GM18861 (cell line): ENCODE results near the gene KCNQ5.
"Not testable (repeated sequence)": the region's sequence is repeated elsewhere in the genome, so short reads cannot be mapped to it uniquely, and the experiment has no call there.

Experiments
- ATAC-seq: cut with Tn5 transposase; IDR thresholded peaks from one replicate; pipeline ENCODE4 v1.9.1; 2021; ENCODE audit not compliant: unreplicated experiment

KCNQ5 gene

DNA sequence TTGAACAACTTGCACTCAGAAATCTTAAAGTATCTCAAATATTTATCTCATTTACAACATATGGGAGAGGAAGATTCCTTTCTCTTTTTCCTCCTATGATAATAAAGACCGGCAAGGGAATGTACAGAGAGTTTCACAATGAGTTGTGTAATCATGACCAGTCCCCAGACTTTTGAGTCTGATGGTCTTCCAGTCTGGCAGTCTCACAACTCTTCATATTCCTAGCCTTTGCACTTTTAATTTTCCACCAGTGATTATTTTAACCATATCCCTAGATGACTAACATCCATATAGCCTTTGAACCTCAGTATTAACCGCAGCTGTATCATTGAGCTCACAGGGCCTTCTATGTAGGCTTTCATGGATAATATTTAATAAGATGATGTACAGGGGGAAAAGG is 324.9 kb downstream of the KCNQ5 start:
- no peak for ATAC-seq

DNA sequence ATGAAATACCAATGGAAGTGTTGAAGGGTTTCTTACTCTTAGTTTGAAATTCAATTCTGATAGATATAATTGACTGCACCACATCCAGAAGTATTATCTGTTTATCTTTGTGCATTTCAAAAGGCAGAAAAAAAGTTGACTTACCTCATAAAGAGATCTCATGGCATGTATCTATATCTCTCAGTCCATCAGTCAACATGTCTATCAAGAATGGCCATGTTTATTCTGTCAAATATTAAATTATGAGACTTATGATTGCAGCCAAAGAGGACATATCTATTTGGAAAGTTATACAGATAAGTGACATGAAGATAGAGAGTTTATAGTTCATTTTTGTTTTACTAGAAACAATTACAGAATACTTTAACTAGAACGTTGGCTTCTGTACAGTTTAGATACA is 325.7 kb downstream of the KCNQ5 start:
- no peak for ATAC-seq

DNA sequence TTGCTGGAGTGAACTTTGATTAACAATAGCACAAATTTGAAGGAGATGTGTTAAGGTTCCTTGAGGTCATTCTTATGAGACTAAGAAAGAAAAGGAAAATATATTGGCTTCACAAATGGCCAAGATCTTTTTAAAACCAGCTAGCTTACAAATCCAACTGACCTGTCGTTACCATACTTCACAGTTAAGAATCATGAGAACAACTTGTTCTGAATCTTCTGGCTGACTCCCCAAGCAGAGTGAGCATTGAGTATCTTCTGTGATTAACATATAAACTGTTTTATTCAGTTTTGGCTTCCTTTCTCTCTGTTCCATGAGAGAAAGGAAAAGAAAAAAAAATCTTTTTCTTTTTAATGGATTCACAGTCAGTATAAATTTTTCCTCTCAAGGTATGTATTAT is 326.3 kb downstream of the KCNQ5 start:
- no peak for ATAC-seq

DNA sequence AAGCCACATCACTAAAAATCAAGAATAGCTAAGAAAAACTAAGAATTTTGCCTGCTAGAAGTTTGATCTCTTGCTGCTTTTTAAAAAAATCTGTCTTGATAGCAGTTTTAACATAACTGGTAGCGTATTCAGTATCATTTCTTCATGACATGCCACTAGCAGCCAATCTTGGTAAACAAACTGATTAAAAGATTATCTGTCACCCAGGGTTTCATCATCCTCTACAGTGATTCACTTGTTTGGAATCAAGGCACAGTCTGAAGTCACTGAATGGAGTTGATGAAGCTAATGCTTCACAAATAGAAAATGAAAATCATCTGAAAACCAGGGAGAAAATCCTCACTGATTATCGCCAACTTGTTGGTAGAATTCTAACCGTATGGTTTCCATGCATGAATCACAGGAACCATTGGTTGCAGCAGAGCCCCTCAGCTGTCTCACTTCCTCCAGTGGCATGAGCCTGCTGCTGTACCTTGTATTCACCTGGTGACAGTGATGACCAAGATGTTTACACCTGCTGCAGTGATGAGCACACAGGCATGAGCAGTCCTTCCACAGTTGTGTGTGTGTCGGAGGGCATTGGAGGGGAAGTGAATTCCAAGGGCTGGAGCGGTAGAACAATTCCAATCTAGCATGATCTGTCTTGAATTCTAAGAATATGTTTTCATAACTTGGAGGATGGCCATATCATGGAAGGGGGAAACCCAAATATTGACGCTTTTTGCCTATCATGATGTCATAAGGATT is 328.4 kb downstream of the KCNQ5 start:
- ATAC-seq = no peak

DNA sequence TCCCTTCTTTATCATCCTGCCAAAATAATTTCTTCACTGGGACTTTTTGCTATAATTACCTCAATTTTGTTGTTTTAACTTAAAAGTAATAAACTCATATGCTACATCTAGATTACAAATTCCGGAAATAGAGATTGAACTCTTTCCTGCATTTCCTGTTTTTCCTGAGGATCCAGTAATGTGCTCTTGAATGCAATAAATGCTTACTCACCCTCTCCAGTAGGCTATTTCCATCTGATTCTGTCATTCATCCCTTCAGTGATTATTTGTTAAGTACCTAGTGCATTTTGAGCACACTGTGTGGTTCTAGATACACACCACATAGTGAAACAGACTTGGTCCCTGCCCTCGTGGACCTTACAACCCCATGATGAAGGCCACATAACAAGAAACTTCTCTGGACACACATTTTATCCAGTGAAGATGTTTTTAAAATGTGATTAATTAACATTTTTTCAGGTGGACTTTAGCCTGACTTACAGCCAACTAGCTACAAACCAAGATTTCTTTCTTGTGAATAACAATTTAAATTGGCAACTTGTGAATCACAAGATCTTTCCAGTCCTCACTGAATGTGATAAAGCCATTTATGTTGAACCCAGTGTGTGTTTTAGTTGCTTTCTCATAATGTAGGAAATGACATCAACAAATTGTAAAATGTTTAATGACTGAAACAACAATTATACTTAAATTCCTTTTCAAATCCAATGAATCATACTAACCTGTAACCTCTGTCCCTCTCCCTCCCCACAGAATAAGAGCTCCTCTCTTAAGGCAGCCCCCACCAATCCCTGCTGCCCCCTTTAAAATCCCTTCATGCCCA is 331.2 kb downstream of the KCNQ5 start:
- no peak for ATAC-seq

DNA sequence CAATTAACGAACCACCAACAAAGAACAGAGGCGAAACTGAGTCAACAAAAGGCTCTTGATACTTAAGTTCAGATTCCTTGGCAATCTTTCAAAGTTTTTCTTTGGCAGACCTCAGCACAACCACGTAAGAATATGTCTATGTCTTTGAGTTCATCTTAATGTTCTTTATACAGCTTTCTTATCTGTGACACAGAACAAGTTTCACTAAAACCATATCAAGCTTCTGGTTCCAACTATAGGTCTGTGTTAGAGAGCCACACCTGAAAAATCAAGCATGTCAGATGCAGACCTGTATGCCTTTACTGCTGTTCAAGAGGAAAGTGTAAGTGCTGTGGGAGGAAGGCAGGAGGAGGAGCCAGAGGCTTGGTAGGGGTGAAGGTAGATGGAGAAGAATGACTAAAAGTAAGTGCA is 332.1 kb downstream of the KCNQ5 start:
- no peak for ATAC-seq

DNA sequence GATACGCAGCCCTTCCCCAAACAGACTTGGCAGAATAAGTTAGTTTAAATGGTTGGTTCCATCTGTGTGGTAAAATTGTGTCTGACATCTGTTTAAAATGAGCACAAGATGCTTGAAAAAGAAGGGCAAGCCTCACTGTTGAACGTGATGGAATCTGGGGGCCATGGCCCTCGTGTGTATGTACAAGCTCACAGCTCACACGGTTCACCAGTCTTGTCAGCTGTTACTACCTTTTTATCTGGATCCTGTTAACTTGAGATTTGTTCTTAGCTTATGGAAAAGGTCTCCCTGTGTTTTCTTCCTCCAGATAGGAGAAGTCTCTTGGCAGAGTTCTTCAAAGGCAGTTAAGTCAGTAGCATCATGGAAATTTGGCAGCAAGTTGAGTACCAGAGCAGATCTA is 332.9 kb downstream of the KCNQ5 start:
- ATAC-seq = no peak

DNA sequence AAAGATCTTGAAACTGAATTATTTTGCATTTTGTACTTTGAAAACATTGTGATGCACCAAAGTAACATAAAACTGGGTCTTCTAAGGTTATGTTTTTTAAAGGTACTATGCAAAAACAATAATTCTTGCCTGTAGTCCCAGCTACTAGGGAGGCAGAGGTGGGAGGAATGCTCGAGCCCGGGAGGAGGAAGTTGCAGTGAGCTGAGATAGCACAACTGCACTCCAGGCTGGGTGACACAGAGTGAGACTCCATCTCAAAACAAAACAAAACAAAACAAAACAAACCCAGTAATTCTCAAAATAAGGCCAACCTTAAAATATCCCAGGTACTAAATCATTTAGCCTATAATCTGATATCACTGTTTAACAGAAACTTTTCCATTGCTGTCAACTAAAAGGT is 333.8 kb downstream of the KCNQ5 start:
- no peak for ATAC-seq

DNA sequence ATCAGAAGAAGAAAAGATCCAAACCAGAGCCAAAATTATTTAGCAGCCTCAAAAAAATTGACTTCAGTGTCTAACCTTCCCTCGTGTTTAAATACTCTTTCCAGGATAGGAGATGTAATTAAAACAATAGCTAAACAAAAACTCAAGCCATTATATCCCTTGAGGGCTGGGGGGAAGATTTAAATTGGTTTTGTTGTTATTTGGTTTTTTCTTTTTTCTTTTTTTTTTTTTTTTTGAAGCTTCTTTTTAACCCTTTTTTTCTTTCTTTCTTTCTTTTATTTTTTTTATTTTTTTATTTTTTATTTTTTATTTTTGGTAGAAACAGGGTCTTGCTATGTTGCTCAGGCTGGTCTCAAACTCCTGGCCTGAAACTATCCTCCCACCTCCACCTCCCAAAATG is 334.4 kb downstream of the KCNQ5 start:
- ATAC-seq = no peak

DNA sequence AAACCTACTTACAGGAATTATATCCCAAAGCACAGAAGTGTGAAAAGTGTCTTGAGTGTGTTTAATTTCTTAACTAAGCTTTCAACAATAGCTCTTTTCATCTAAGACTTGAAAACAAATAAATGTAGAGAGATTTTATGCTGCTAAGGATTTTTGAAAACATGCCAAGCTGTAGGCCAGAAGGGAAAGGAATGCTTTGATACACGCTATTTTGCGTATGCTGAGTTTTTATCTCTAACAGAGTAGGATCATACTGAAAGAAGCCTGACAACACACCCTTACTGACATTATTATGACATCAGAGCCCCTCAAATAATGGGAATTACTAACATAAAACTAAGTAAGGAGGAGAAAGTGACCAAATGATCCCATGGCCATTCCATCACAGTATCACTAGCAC is 338.0 kb downstream of the KCNQ5 start:
- no peak for ATAC-seq

DNA sequence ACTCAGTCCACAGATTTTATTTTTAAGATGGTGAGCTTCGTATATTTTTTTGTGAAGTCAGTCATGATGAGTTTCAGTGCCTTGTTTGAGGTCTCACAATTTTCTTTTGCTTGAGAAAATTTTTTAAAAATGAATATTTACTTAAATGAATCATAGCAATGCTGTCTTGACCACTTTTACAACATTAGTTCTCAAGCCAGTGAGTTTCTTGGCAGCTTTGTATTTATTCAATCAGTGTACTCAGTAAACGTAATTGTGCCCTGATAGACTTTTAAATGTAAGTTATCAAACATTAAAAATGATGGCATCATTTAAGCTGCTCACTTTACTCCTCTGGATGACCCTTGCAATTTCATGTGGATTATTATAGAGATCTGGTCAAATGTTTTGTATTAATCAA is 342.1 kb downstream of the KCNQ5 start:
- ATAC-seq = no peak

DNA sequence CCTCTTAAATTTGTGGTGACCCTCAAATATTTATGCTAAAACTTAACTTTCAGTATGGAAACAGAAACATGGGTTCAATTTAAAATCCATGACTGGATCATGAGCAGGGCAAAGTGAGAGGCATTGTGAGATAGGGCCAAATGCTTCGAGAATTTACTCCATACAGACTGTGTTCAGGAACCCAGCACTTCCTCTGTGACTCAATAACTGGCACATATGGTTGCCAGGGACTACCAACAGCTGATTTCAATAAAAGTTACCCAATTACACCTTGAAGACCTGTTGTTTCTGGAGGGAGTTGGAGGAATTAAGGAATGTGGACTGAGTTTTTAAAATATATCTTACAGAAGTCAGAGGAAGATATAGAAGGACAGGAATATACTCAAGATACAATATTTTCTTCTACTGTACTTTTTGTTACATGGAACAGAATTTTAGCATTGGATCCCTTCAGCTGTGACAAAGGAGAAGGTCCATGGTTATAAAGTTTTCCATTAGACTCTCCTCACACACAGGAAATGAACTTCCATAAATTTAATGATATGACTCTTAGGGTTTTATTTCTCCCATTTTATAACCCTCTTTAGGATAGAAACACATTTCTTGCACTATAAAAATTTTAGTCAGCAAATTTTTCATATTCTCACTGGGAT is 344.9 kb downstream of the KCNQ5 start:
- no peak for ATAC-seq

DNA sequence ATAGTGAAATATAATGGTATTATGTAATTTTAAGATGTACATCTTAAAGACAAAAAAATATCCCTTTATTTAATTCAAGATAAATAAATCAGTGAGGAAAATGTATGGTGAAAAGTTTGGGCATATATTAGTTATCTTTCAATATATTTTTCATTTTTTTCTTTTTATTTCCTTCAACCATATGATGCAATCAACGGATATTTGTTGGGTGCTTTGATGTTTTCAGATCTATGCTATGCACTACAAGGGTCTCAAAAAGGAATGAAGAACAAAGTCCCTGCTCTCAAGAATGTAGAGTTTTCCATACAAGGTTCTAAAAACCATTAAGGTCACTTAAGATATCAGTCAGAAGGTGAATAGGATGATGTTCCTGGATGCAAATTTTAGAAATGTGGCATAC is 345.5 kb downstream of the KCNQ5 start:
- no peak for ATAC-seq

DNA sequence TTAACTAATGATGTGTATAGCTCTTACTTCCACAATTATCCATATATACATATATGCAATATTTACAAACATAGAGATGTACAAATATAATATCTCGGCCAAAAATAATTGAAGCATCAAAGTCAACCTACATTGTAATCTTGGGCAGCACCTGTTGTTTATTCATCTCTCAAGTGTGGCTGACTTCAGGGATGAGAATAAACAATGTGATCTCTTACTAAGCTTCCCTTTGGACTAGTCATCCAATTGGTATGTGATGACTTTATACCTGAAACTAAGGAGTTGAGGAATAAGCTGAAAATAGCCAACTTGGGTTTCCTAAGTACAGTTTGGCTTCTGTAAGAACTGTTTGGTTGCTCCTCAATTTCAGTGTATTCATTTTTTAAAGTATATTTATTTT is 346.8 kb downstream of the KCNQ5 start:
- no peak for ATAC-seq

DNA sequence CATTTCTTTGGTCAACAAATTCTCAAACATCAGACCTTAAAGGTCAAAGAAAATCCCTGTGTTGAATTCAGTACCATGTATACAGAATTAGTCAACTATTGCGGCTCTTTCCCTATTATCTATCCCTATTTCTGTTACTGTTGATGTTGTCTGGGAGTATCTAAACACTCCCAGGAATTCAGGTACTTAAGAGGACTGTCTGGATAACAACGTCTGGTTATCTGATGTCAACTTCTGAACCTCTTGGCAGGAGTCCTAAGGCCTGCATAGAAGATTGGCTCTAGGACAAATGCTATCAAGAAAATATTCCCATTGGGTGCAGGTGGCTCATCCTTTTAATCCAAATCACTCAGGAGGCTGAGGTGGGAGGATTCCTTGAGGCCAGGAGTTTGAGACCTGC is 347.8 kb downstream of the KCNQ5 start:
- ATAC-seq = no peak

DNA sequence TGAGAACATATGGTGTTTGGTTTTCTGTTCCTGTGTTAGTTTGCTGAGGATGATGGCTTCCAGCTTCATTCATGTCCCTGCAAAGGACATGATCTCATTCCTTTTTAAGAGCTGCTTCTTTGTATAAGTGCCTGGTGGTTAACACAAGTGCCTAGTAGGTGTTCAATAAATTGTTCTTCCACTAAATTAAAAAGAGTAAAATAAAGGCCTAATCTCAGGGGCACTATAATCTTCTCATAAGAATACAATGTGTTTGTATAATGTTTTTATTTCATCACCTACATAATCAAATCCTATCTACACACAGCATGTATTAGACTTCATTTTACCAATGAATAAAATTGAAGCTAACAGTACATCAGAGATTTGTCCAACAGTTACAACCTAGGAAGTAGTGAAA is 350.7 kb downstream of the KCNQ5 start:
- no peak for ATAC-seq

DNA sequence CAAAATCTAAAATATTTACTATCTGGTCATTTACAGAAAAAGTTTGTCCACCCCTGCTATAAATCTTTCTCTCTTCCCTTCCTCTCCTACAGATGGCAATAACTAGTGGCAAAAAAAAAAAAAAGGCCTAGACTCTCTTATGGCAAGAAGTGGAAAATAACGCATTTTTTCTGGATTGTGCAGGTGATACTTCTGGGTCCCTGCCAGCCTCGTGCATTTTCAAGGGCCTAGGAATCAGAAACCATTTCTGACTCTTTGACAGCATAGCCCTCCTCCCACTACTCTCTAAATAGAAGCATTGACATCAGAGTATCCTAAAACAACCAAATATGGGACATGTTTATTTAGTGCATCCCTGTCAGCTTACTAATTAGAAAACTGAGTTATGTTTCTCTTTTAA is 352.4 kb downstream of the KCNQ5 start:
- no peak for ATAC-seq

DNA sequence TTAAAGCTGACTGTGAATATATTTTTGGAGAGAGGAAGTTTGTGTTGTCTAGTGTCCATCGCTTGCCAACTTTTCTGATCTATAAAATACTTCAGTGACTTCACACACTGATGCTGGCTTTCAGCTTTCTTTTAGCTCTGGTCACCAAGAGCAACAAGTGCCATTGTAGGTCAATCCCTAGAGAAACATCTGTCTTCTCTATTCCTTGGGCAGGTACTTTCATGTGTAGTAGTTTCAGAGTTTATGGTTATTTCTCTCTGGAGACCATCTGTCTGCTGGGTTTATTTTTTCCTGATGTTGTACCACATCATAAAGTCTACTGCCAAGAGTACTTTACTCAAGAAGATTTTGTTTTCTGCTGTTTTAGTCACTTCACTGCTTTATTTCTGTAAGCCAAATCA is 353.5 kb downstream of the KCNQ5 start:
- ATAC-seq = no peak

DNA sequence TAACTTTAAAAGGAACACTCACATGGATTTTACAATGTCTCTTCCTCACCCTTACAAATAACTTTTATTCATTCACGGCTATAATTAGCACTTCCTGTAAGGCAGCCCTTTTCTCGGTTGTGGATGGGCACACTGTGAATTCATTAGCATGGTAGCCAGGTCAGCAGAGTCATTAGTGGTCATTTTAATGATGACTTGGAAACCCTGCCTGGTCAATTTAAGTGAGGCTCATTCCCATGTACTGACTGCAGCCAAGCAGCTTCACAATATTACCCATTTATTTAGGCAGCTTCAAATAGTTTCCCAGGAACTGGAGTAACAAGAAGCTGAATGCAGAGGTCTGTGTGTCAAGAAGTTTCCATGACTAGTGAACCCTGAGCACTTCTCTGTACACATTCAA is 354.6 kb downstream of the KCNQ5 start:
- no peak for ATAC-seq

DNA sequence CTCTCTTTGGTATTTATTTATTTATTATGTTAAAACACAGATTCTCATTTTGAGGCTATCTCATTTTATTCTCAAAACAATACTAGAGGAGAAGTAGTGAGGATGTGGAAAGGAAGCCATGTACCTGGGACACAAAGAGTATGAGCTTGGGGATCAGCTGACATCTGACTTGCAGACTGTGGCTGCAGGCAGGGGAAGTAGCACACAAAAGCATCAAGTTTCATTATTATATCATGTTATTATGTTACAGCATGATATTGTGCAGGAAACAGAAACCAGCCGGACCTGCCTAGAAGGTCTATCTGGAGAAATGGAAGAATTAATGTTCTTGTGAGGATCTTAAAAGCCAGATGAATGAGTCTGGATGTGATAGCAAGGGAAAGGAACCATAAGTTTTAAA is 355.2 kb downstream of the KCNQ5 start:
- ATAC-seq = peak; percentile 90

DNA sequence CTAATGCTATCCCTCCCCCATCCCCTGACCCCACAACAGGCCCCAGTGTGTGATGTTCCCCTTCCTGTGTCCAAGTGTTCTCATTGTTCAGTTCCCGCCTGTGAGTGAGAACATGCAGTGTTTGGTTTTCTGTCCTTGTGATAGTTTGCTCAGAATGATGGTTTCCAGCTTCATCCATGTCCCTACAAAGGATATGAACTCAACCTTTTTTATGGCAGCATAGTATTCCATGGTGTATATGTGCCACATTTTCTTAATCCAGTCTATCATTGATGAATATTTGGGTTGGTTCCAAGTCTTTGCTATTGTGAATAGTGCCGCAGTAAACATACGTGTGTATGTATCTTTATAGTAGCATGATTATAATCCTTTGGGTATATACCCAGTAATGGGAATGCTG is 356.9 kb downstream of the KCNQ5 start:
- not testable (repeated sequence) for ATAC-seq

DNA sequence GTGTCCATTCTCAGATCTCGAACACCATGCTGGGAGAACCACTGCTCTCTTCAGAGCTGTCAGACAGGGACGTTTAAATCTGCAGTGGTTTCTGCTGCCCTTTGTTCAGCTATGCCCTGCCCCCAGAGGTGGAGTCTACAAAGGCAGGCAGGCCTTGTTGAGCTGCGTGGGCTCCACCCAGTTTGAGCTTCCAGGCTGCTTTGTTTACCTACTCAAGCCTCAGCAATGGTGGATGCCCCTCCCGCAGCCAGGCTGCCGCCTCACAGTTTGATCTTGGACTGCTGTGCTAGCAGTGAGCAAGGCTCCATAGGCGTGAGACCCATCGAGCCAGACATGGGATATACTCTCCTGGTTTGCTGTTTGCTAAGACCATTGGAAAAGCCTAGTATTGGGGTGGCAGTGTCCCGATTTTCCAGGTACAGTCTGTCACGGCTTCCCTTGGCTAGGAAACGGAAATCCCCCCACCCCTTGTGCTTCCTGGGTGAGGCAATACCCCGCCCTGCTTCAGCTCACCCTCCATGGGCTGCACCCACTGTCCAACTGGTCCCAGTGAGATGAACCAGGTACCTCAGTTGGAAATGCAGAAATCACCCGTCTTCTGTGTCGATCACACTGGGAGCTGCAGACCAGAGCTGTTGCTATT is 362.4 kb downstream of the KCNQ5 start:
- not testable (repeated sequence) for ATAC-seq
